HFF-Myc (cell line): Measurements from ENCODE around the gene WDR70.

Experiments used
- DNase-seq: peaks from one replicate; pipeline ENCODE4 v3.0.0-alpha.2; 2011; ENCODE audit warnings: low read depth; ENCODE audit errors: extremely low read depth
- H3K4me3 ChIP-seq: replicated peaks from 2 replicates; pipeline ENCODE4 v1.5.1; 2011; ENCODE audit warnings: low read depth, mild to moderate bottlenecking, control low read depth, low read length
- CTCF ChIP-seq: IDR thresholded peaks from 2 replicates; pipeline ENCODE4 v1.5.1; 2012; ENCODE audit warnings: mild to moderate bottlenecking, low read depth, low read length, control low read depth; ENCODE audit errors: missing control alignments

The WDR70 gene

GRCh38 chr5:37552770-37553719, 173.9 kb downstream of the WDR70 start:
- peak; percentile 16 for DNase-seq
- no peak overlapping the region for H3K4me3 ChIP-seq
- TF ChIP-seq CTCF, result no peak

- no peak for TF ChIP-seq CTCF
- no peak overlapping the region for H3K4me3 ChIP-seq
- no peak for DNase-seq
These were observed 174.7 kb downstream of the WDR70 start for GRCh38 chr5:37553720-37554404.

- DNase-seq, result no peak
- no peak overlapping the region for H3K4me3 ChIP-seq
- TF ChIP-seq CTCF, result no peak
These were observed 175.3 kb downstream of the WDR70 start for GRCh38 chr5:37554405-37554739.

GRCh38 chr5:37554938-37555337, 175.8 kb downstream of the WDR70 start:
- no peak for DNase-seq
- peak; percentile 58 for TF ChIP-seq CTCF
- no peak overlapping the region for H3K4me3 ChIP-seq

- no peak for TF ChIP-seq CTCF
- no peak for DNase-seq
These were observed 178.7 kb downstream of the WDR70 start for GRCh38 chr5:37557734-37558293.

GRCh38 chr5:37565062-37565670, 186.0 kb downstream of the WDR70 start:
- DNase-seq, result no peak
- no peak for TF ChIP-seq CTCF
- no peak overlapping the region for H3K4me3 ChIP-seq

More at GRCh38 chr5:37557734-37558293, 178.7 kb downstream of the WDR70 start:
- H3K4me3 ChIP-seq, result no peak overlapping the region
